ENCODE data around the gene FNBP1.
"Not testable (repeated sequence)": the region's sequence is repeated elsewhere in the genome, so short reads cannot be mapped to it uniquely, and the experiment has no call there.

FNBP1 gene

GRCh38 chr9:129991139-129991538, 51.9 kb downstream of the FNBP1 start:
- not testable (repeated sequence) for DNase-seq (ENCODE audit: low spot score)

- DNase-seq (ENCODE audit: low spot score), result no peak
Observed at GRCh38 chr9:129990269-129991010, 52.5 kb downstream of the FNBP1 start.

GRCh38 chr9:129989740-129990139, 53.2 kb downstream of the FNBP1 start:
- no peak for DNase-seq (ENCODE audit: low spot score)

GRCh38 chr9:129989362-129989708, 53.7 kb downstream of the FNBP1 start:
- DNase-seq (ENCODE audit: low spot score), result no peak

GRCh38 chr9:129988607-129989361, 54.2 kb downstream of the FNBP1 start:
- no peak for DNase-seq (ENCODE audit: low spot score)

- no peak for DNase-seq (ENCODE audit: low spot score)
Observed at GRCh38 chr9:129987941-129988340, 55.0 kb downstream of the FNBP1 start.

- no peak for DNase-seq (ENCODE audit: low spot score)
Observed at GRCh38 chr9:129987047-129987446, 55.9 kb downstream of the FNBP1 start.

GRCh38 chr9:129984589-129984988, 58.4 kb downstream of the FNBP1 start:
- DNase-seq (ENCODE audit: low spot score), result not testable (repeated sequence)

- no peak for DNase-seq (ENCODE audit: low spot score)
Observed at GRCh38 chr9:129983891-129984290, 59.1 kb downstream of the FNBP1 start.

GRCh38 chr9:129981180-129981907, 61.6 kb downstream of the FNBP1 start:
- no peak for DNase-seq (ENCODE audit: low spot score)

GRCh38 chr9:129980224-129980623, 62.8 kb downstream of the FNBP1 start:
- not testable (repeated sequence) for DNase-seq (ENCODE audit: low spot score)

- no peak for DNase-seq (ENCODE audit: low spot score)
Observed at GRCh38 chr9:129979071-129979745, 63.8 kb downstream of the FNBP1 start.

- no peak for DNase-seq (ENCODE audit: low spot score)
Observed at GRCh38 chr9:129972816-129973215, 70.2 kb downstream of the FNBP1 start.

GRCh38 chr9:129968690-129969485, 74.1 kb downstream of the FNBP1 start:
- DNase-seq (ENCODE audit: low spot score), result peak; percentile 38

- peak; percentile 45 for DNase-seq (ENCODE audit: low spot score)
Observed at GRCh38 chr9:129964901-129965734, 77.9 kb downstream of the FNBP1 start.

- DNase-seq (ENCODE audit: low spot score), result peak; percentile 26
Observed at GRCh38 chr9:129962889-129963703, 79.9 kb downstream of the FNBP1 start.

- DNase-seq (ENCODE audit: low spot score), result no peak
Observed at GRCh38 chr9:129962451-129962864, 80.5 kb downstream of the FNBP1 start.

- DNase-seq (ENCODE audit: low spot score), result no peak
Observed at GRCh38 chr9:129958796-129959195, 84.2 kb downstream of the FNBP1 start.

GRCh38 chr9:129954868-129955550, 88.0 kb downstream of the FNBP1 start:
- DNase-seq (ENCODE audit: low spot score), result no peak

Measured in AG08396 (cell line).